Stomach smooth muscle (tissue), 2 donors: ENCODE measurements around the gene DTNB.

Experiments
- H3K27ac ChIP-seq: one replicate; pipeline ENCODE4 v1.7.0; 2013; ENCODE audit warnings: mild to moderate bottlenecking, low read length, inconsistent platforms
- H3K27me3 ChIP-seq, 2 donors: one replicate each; pipeline ENCODE4 v1.7.0; 2013; ENCODE audit warnings: low read length in 2 of 2; ENCODE audit not compliant: insufficient read depth in 2 of 2, control insufficient read depth in 1 of 2
- H3K36me3 ChIP-seq, 2 donors: one replicate each; pipeline ENCODE4 v1.7.0; 2013; ENCODE audit warnings: low read length in 2 of 2; ENCODE audit not compliant: control insufficient read depth in 2 of 2, insufficient read depth in 2 of 2
- H3K4me1 ChIP-seq: one replicate; pipeline ENCODE4 v1.7.0; 2013; ENCODE audit warnings: low read length; ENCODE audit not compliant: control insufficient read depth, insufficient read depth
- H3K4me3 ChIP-seq, 2 donors: one replicate each; pipeline ENCODE4 v1.7.0; 2013; ENCODE audit warnings: low read length in 2 of 2
- H3K9ac ChIP-seq, 2 donors: one replicate each; pipeline ENCODE4 v1.7.0; 2013; ENCODE audit warnings: low read length in 2 of 2, mild to moderate bottlenecking in 1 of 2
- H3K9me3 ChIP-seq, 2 donors: one replicate each; pipeline ENCODE4 v1.7.0; 2013; ENCODE audit warnings: low read length in 2 of 2; ENCODE audit not compliant: control insufficient read depth in 2 of 2
- donor health status: healthy.
- donor health status: Pancreatic carcinoma.

DTNB gene

GRCh38 chr2:25347846-25348245, 325.5 kb downstream of the DTNB start:
- H3K9me3 ChIP-seq: no peaks in the 10 kb centered on the region
- H3K9ac ChIP-seq: peak overlapping the region; percentile 43 to 47
- peaks cover 19% of the 10 kb centered on the region for H3K4me1 ChIP-seq
- H3K36me3 ChIP-seq: no peaks in the 10 kb centered on the region
- peak overlapping the region; percentile 74 for H3K27ac ChIP-seq
- peak overlapping the region in 1 of 2 donors; percentile 40 for H3K4me3 ChIP-seq
- no peaks in the 10 kb centered on the region for H3K27me3 ChIP-seq

GRCh38 chr2:25347205-25347815, 326.1 kb downstream of the DTNB start:
- peaks cover 23% of the 10 kb centered on the region for H3K4me1 ChIP-seq
- H3K9me3 ChIP-seq: no peaks in the 10 kb centered on the region
- no peaks in the 10 kb centered on the region for H3K36me3 ChIP-seq
- H3K27me3 ChIP-seq: no peaks in the 10 kb centered on the region
- H3K9ac ChIP-seq: peak overlapping the region in 1 of 2 donors; percentile 43
- H3K27ac ChIP-seq: peak overlapping the region; percentile 74
- peak overlapping the region in 1 of 2 donors; percentile 8 for H3K4me3 ChIP-seq

GRCh38 chr2:25343187-25343825, 330.1 kb downstream of the DTNB start:
- no peaks in the 10 kb centered on the region for H3K9me3 ChIP-seq

GRCh38 chr2:25342372-25343186, 330.8 kb downstream of the DTNB start:
- Histone ChIP-seq H3K4me3 (peak overlapping the region; percentile 44 to 72), H3K4me1 (peaks cover 39% of the 10 kb centered on the region), H3K27me3 (no peaks in the 10 kb centered on the region), H3K9ac (peak overlapping the region; percentile 13), H3K9me3 (no peaks in the 10 kb centered on the region), H3K27ac (peak overlapping the region; percentile 46), H3K36me3 (no peaks in the 10 kb centered on the region)

More at GRCh38 chr2:25343187-25343825, 330.1 kb downstream of the DTNB start:
- H3K36me3 ChIP-seq: no peaks in the 10 kb centered on the region
- H3K27ac ChIP-seq: peak overlapping the region; percentile 46
- H3K9ac ChIP-seq: no peak overlapping the region
- no peak overlapping the region for H3K4me3 ChIP-seq
- H3K4me1 ChIP-seq: peaks cover 40% of the 10 kb centered on the region
- no peaks in the 10 kb centered on the region for H3K27me3 ChIP-seq

DNA sequence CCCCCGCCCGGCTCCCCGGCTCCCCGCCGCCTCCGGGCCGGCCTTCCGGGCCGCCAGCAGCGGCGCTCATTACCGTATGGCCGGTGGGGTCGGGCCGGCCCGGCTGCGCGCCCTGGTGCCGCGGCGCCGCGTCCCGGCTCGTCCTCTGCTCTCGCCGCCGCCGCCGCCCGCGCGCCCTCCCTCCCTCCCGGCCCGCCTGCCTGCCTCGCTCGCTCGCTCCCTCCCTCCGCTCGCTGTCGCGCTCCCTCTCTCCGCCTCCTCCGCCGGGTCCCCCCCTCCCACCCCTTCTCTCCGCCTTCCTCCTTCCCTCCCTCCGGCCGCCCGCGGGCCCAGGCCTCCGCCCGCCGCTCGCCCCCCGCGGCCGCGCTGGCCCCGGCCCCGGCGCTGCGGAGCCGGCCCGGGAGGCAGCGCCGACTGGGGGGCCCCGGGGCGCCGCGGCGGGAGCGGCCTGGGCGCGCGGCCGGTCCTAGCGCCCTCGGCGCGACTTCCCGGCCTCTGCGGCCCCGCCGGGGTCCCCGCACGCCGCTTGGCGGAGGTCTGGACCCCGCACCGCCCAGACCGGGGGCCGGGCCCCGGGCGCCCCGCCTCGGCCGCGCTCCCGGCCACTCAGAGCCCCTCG, 331.5 kb downstream of the DTNB start, which contains the start of gene DNMT3A:
Gene DNMT3A (minus strand): TSS at position 173 of the 619 bp plus-strand sequence. CDS start 27,941 bp downstream, outside the sequence.
- Histone ChIP-seq H3K27me3 (no peaks in the 10 kb centered on the region), H3K4me3 (peak within 1 kb of the TSS; percentile 44 to 76), H3K27ac (peak within 1 kb of the TSS; percentile 46), H3K4me1 (peaks cover 40% of the 10 kb centered on the region), H3K36me3 (peaks cover 0 to 2% of the 10 kb centered on the region in 2 donors), H3K9ac (peak within 1 kb of the TSS; percentile 13), H3K9me3 (no peaks in the 10 kb centered on the region)

- peak overlapping the region in 1 of 2 donors; percentile 76 for H3K4me3 ChIP-seq
- H3K9me3 ChIP-seq: no peaks in the 10 kb centered on the region
- H3K4me1 ChIP-seq: peaks cover 45% of the 10 kb centered on the region
- peaks cover 0 to 2% of the 10 kb centered on the region in 2 donors for H3K36me3 ChIP-seq
- no peaks in the 10 kb centered on the region for H3K27me3 ChIP-seq
- H3K27ac ChIP-seq: no peak overlapping the region
- H3K9ac ChIP-seq: no peak overlapping the region
Measured at GRCh38 chr2:25341011-25341727, 332.2 kb downstream of the DTNB start.

GRCh38 chr2:25340181-25340921, 333.0 kb downstream of the DTNB start:
- Histone ChIP-seq H3K4me1 (peaks cover 53% of the 10 kb centered on the region), H3K27me3 (no peaks in the 10 kb centered on the region), H3K4me3 (peak overlapping the region; percentile 52 to 76), H3K27ac (peak overlapping the region; percentile 69), H3K9me3 (no peaks in the 10 kb centered on the region), H3K9ac (peak overlapping the region in 1 of 2 donors; percentile 28), H3K36me3 (peaks cover 0 to 2% of the 10 kb centered on the region in 2 donors)

- peaks cover 0 to 2% of the 10 kb centered on the region in 2 donors for H3K36me3 ChIP-seq
- no peaks in the 10 kb centered on the region for H3K27me3 ChIP-seq
- H3K4me3 ChIP-seq: peak overlapping the region; percentile 52 to 76
- peaks cover 55% of the 10 kb centered on the region for H3K4me1 ChIP-seq
- H3K9me3 ChIP-seq: no peaks in the 10 kb centered on the region
- peak overlapping the region; percentile 69 for H3K27ac ChIP-seq
- H3K9ac ChIP-seq: no peak overlapping the region
Measured at GRCh38 chr2:25339791-25340180, 333.6 kb downstream of the DTNB start.

- Histone ChIP-seq H3K27ac (peak overlapping the region; percentile 69), H3K9ac (peak overlapping the region in 1 of 2 donors; percentile 26)
Measured at GRCh38 chr2:25339211-25339674, 334.1 kb downstream of the DTNB start.

More at GRCh38 chr2:25339211-25339674, 334.1 kb downstream of the DTNB start:
- H3K4me3 ChIP-seq: peak overlapping the region; percentile 52 to 76
- H3K36me3 ChIP-seq: peaks cover 0 to 2% of the 10 kb centered on the region in 2 donors
- H3K9me3 ChIP-seq: no peaks in the 10 kb centered on the region
- H3K4me1 ChIP-seq: peaks cover 55% of the 10 kb centered on the region
- no peaks in the 10 kb centered on the region for H3K27me3 ChIP-seq
